ENCODE results near the gene CNDP2.

GRCh38 chr18:74544898-74545297 lies 48.7 kb downstream of the CNDP2 start:
- TF ChIP-seq CTCF (IDR thresholded peaks at IDR 0.05) (no peak), POLR2A (IDR thresholded peaks at IDR 0.05) (no peak)
